Measurements from ENCODE around the gene POU4F3. TPM values are rescaled to one million over a fixed set of nuclear protein-coding genes. Genes with fewer than 3 reads are reported as not detected.

Gene POU4F3
- total RNA-seq, 3 donors from 2014 or later, result 0.15 TPM; not detected in 2

GRCh38 chr5:146337928-146338327, 711 bp upstream of the POU4F3 start:
- no peaks in the 10 kb centered on the region for H3K36me3 ChIP-seq
- H3K27me3 ChIP-seq, result peaks cover 2 to 95% of the 10 kb centered on the region in 2 donors
- TF ChIP-seq CTCF (IDR thresholded peaks at IDR 0.05) (no peak), POLR2A (IDR thresholded peaks at IDR 0.05) (no peak), POLR2AphosphoS5 (IDR thresholded peaks at IDR 0.05) (no peak)
- H3K9me3 ChIP-seq, result no peaks in the 10 kb centered on the region
- no peak for DNase-seq (ENCODE audit: low spot score in 2 of 2)
- intact Hi-C loops (cut with DNase I; ENCODE audit: low total_unique reads), result no loop called here
- no peak overlapping the region for H3K4me3 ChIP-seq
- H3K27ac ChIP-seq, result no peak overlapping the region
- no peaks in the 10 kb centered on the region for H3K4me1 ChIP-seq

GRCh38 chr5:146339715-146340259, 1.1 kb downstream of the POU4F3 start:
- Histone ChIP-seq H3K36me3 (no peaks in the 10 kb centered on the region), H3K9me3 (no peaks in the 10 kb centered on the region), H3K4me1 (no peaks in the 10 kb centered on the region), H3K4me3 (peak overlapping the region in 1 of 3 donors; percentile 44), H3K27me3 (peaks cover 0 to 96% of the 10 kb centered on the region in 2 donors), H3K27ac (no peak overlapping the region)
- intact Hi-C loops (cut with DNase I; ENCODE audit: low total_unique reads), result no loop called here
- no peak for DNase-seq (ENCODE audit: low spot score in 2 of 2)
- TF ChIP-seq POLR2AphosphoS5 (IDR thresholded peaks at IDR 0.05) (no peak), CTCF (IDR thresholded peaks at IDR 0.05) (no peak), POLR2A (IDR thresholded peaks at IDR 0.05) (no peak)

GRCh38 chr5:146340260-146341081, 1.8 kb downstream of the POU4F3 start:
- intact Hi-C loops (cut with DNase I; ENCODE audit: low total_unique reads), result no loop called here
- Histone ChIP-seq H3K4me3 (peak overlapping the region in 1 of 3 donors; percentile 44), H3K27me3 (peaks cover 0 to 98% of the 10 kb centered on the region in 2 donors), H3K4me1 (no peaks in the 10 kb centered on the region), H3K9me3 (no peaks in the 10 kb centered on the region), H3K27ac (no peak overlapping the region), H3K36me3 (no peaks in the 10 kb centered on the region)
- TF ChIP-seq POLR2AphosphoS5 (IDR thresholded peaks at IDR 0.05), result no peak
- TF ChIP-seq CTCF (IDR thresholded peaks at IDR 0.05), result no peak
- no peak for TF ChIP-seq POLR2A (IDR thresholded peaks at IDR 0.05)
- DNase-seq (ENCODE audit: low spot score in 2 of 2), result peak; percentile 18 to 63

- Histone ChIP-seq H3K4me1 (no peaks in the 10 kb centered on the region), H3K27ac (no peak overlapping the region), H3K27me3 (peaks cover 5 to 93% of the 10 kb centered on the region in 2 donors), H3K4me3 (no peak overlapping the region), H3K9me3 (no peaks in the 10 kb centered on the region), H3K36me3 (no peaks in the 10 kb centered on the region)
- TF ChIP-seq CTCF (IDR thresholded peaks at IDR 0.05), result no peak
- TF ChIP-seq POLR2AphosphoS5 (IDR thresholded peaks at IDR 0.05), result no peak
- no peak for TF ChIP-seq POLR2A (IDR thresholded peaks at IDR 0.05)
- intact Hi-C loops (cut with DNase I; ENCODE audit: low total_unique reads), result no loop called here
- DNase-seq (ENCODE audit: low spot score in 2 of 2), result no peak
Measured at GRCh38 chr5:146341854-146342253, 3.2 kb downstream of the POU4F3 start.

- Histone ChIP-seq H3K4me1 (no peaks in the 10 kb centered on the region), H3K9me3 (no peaks in the 10 kb centered on the region), H3K4me3 (no peak overlapping the region), H3K27ac (no peak overlapping the region), H3K27me3 (peaks cover 5 to 87% of the 10 kb centered on the region in 2 donors), H3K36me3 (no peaks in the 10 kb centered on the region)
- TF ChIP-seq POLR2A (IDR thresholded peaks at IDR 0.05) (no peak), POLR2AphosphoS5 (IDR thresholded peaks at IDR 0.05) (no peak), CTCF (IDR thresholded peaks at IDR 0.05) (no peak)
- intact Hi-C loops (cut with DNase I; ENCODE audit: low total_unique reads), result no loop called here
- DNase-seq (ENCODE audit: low spot score in 2 of 2), result no peak
Measured at GRCh38 chr5:146342519-146342881, 3.9 kb downstream of the POU4F3 start.
